ENCODE measurements around the gene AGBL4. TPM values are rescaled to one million over a fixed set of nuclear protein-coding genes. Genes with fewer than 3 reads are reported as not detected.

Gene AGBL4
- total RNA-seq, 4 donors from 2014 or later: 0.13 TPM; not detected in 3

- WGBS: 71% methylated on average over 1 of the region's 1 CpG
- H3K36me3 ChIP-seq: no peaks in the 10 kb centered on the region
- DNase-seq (ENCODE audit: extremely low spot score): no peak
These were observed 1476.1 kb downstream of the AGBL4 start for GRCh38 chr1:48547561-48548220.

DNA sequence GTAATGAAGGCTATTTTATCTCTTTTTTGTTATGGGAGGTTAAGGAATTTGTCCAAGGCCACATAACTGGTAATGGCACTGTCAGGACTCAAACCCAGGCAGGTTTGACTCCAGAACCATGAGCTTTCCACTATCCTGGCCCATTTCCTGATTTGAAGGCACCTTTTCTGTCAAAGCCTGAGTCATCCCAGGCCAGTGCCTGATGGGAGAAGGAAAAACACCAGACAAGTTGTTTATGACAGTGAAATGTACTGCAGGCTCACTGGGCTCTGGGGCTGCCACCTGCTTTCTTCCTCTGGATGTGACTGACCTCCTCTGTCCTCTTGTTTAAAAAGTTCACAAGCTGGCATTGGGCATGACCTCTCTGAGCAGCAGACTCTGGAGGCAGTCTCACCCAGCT is 1479.9 kb downstream of the AGBL4 start:
- TF ChIP-seq POLR2AphosphoS5 (IDR thresholded peaks at IDR 0.05): no peak
- TF ChIP-seq, protein P1, sequence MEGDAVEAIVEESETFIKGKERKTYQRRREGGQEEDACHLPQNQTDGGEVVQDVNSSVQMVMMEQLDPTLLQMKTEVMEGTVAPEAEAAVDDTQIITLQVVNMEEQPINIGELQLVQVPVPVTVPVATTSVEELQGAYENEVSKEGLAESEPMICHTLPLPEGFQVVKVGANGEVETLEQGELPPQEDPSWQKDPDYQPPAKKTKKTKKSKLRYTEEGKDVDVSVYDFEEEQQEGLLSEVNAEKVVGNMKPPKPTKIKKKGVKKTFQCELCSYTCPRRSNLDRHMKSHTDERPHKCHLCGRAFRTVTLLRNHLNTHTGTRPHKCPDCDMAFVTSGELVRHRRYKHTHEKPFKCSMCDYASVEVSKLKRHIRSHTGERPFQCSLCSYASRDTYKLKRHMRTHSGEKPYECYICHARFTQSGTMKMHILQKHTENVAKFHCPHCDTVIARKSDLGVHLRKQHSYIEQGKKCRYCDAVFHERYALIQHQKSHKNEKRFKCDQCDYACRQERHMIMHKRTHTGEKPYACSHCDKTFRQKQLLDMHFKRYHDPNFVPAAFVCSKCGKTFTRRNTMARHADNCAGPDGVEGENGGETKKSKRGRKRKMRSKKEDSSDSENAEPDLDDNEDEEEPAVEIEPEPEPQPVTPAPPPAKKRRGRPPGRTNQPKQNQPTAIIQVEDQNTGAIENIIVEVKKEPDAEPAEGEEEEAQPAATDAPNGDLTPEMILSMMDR (IDR thresholded peaks at IDR 0.05): no peak
- TF ChIP-seq EP300 (IDR thresholded peaks at IDR 0.05): no peak
- no peak for TF ChIP-seq POLR2A (IDR thresholded peaks at IDR 0.05; ENCODE audit: low read depth)
- no peak overlapping the region for H3K27ac ChIP-seq (replicated peaks in 1 of 4)
- no peaks in the 10 kb centered on the region for H3K9me3 ChIP-seq
- no peak overlapping the region for H3K4me3 ChIP-seq
- peaks cover 0 to 8% (median 4%) of the 10 kb centered on the region in 4 donors for H3K4me1 ChIP-seq
- H3K36me3 ChIP-seq: no peaks in the 10 kb centered on the region
- intact Hi-C loops (cut with DNase I): no loop called here
- DNase-seq (ENCODE audit: extremely low spot score): no peak
- no peaks in the 10 kb centered on the region for H3K27me3 ChIP-seq

More at GRCh38 chr1:48547561-48548220, 1476.1 kb downstream of the AGBL4 start:
- H3K4me1 ChIP-seq: peaks cover 2 to 10% (median 7%) of the 10 kb centered on the region in 4 donors
- no peak overlapping the region for H3K4me3 ChIP-seq
- TF ChIP-seq POLR2AphosphoS5 (IDR thresholded peaks at IDR 0.05): no peak
- TF ChIP-seq EP300 (IDR thresholded peaks at IDR 0.05): no peak
- TF ChIP-seq, protein P1 (IDR thresholded peaks at IDR 0.05): no peak
- no peak for TF ChIP-seq POLR2A (IDR thresholded peaks at IDR 0.05; ENCODE audit: low read depth)
- H3K27me3 ChIP-seq: no peaks in the 10 kb centered on the region
- intact Hi-C loops (cut with DNase I): no loop called here
- H3K9me3 ChIP-seq: no peaks in the 10 kb centered on the region
- H3K27ac ChIP-seq (replicated peaks in 1 of 4): no peak overlapping the region

GRCh38 chr1:48540587-48540986 is 1483.2 kb downstream of the AGBL4 start:
- no peak for TF ChIP-seq POLR2A (IDR thresholded peaks at IDR 0.05; ENCODE audit: low read depth)
- no peak for TF ChIP-seq EP300 (IDR thresholded peaks at IDR 0.05)
- TF ChIP-seq, protein P1 (IDR thresholded peaks at IDR 0.05): no peak
- TF ChIP-seq POLR2AphosphoS5 (IDR thresholded peaks at IDR 0.05): no peak

DNA sequence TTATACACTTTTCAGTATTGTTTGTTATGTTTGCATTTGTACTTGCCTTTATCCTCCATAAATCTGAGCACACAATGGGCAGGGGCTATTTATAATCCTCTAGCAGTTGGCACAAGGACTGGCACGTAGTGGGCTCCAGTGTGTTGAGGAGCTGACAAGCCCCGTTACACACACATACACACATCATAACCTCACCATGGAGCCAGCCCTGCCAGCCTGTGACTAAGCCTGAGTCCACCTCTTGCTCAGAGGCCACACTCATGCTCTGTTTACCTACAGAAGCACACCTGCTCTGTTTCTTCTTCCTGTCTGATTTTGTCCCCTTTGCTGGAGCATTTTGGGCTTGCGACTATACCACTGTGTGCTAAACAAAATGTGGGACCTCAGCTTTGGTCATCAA is 1487.3 kb downstream of the AGBL4 start:
- no peaks in the 10 kb centered on the region for H3K36me3 ChIP-seq
- no peak overlapping the region for H3K4me3 ChIP-seq
- H3K9me3 ChIP-seq: no peaks in the 10 kb centered on the region
- no peak overlapping the region for H3K27ac ChIP-seq (replicated peaks in 1 of 4)
- intact Hi-C loops (cut with DNase I): no loop called here
- WGBS: 79% methylated on average over 3 of the region's 3 CpGs
- no peaks in the 10 kb centered on the region for H3K4me1 ChIP-seq
- H3K27me3 ChIP-seq: no peaks in the 10 kb centered on the region
- TF ChIP-seq, protein P1 (IDR thresholded peaks at IDR 0.05): no peak
- TF ChIP-seq POLR2AphosphoS5 (IDR thresholded peaks at IDR 0.05) (no peak), EP300 (IDR thresholded peaks at IDR 0.05) (no peak), POLR2A (IDR thresholded peaks at IDR 0.05; ENCODE audit: low read depth) (no peak)
- no peak for DNase-seq (ENCODE audit: extremely low spot score)

More at GRCh38 chr1:48540587-48540986, 1483.2 kb downstream of the AGBL4 start:
- Histone ChIP-seq H3K4me1 (peaks cover 0 to 8% (median 0%) of the 10 kb centered on the region in 4 donors), H3K36me3 (no peaks in the 10 kb centered on the region), H3K9me3 (no peaks in the 10 kb centered on the region), H3K27ac (replicated peaks in 1 of 4) (no peak overlapping the region), H3K27me3 (no peaks in the 10 kb centered on the region), H3K4me3 (no peak overlapping the region)
- no peak for DNase-seq (ENCODE audit: extremely low spot score)
- WGBS: 38% methylated on average over 3 of the region's 3 CpGs
- intact Hi-C loops (cut with DNase I): no loop called here

DNA sequence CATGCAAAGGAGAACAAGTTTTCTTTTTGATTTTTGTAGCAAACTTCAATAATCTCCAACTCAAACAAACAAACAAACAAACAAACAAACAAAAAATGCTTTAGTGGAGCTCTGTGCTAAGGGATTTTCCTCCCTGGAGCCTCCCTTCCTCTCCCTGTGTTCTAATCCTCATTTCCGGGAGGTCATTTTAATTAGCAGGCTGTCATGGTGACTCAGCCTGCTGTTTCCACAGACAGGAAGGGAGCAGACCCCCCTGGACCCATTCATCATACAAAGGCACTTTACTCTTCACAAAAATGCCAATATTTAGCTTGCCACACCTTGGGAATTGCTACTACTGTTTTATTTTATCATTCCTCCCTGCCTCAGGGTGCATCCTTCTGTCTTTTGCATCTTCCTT is 1490.8 kb downstream of the AGBL4 start:
- TF ChIP-seq POLR2A (IDR thresholded peaks at IDR 0.05; ENCODE audit: low read depth): no peak
- no peak for TF ChIP-seq POLR2AphosphoS5 (IDR thresholded peaks at IDR 0.05)
- no peak for TF ChIP-seq EP300 (IDR thresholded peaks at IDR 0.05)
- TF ChIP-seq, protein P1 (IDR thresholded peaks at IDR 0.05): no peak
- no peak for DNase-seq (ENCODE audit: extremely low spot score)
- Histone ChIP-seq H3K4me3 (no peak overlapping the region), H3K27ac (replicated peaks in 1 of 4) (no peak overlapping the region), H3K36me3 (no peaks in the 10 kb centered on the region), H3K4me1 (no peaks in the 10 kb centered on the region), H3K9me3 (no peaks in the 10 kb centered on the region), H3K27me3 (no peaks in the 10 kb centered on the region)
- 62% methylated on average over 1 of the region's 1 CpG for WGBS
- intact Hi-C loops (cut with DNase I): no loop called here
